ENCODE measurements around the gene PMFBP1.

The PMFBP1 gene

DNA sequence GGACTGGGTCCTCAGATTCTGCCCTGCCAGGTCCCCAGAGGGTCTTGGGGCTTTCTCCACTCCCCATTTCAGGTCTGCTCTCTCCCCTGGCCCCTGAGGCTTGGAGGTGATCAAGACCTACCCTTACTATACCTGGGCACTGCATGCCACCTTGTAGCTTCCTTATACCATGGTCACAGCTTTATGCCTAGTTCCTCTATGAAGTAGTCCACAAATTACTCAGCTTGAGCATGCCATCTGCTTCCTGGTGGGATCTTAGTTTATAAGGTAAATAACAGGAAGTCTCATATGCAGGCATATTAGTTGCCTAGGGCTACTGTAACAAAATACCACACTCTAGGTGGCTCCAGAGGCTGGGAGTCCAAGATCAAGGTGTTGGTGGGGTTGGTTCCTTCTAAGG is 11.0 kb upstream of the PMFBP1 start:
- no peak for DNase-seq (ENCODE audit: low spot score)

DNA sequence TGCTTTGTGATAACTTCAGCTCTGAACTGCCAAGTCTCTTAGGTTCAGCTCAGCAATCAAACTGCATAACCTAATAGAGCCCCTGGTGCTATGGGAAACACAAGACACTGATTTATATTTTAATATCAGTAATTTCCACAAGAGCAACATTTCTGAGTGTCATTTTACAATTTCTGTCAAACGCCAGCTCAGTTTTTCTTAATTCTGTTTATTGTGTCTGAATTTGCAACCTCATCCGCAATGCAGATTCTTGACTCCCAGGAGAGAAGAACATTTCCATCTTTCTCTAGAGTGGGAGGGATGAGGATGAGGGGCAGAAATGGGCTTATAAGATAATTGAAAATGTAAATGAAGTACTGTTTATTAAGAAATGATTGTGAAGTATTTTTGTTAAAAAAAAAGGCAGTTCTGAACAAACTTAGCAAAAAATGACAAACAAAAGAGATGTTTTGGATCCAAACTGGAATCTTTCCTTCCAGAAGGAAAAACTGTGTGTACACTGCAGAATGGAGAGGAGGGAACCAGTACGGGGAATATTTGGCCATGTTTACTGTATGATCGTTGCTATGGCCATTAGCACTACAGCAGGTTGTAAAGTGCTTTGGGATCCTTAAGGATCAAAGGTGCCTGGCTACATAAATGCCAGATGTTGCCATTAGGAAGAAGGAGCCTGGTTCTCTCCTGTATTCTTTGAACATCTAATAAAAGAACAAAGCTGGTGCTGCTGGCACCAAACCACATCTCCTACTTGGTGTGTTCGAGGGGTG is 7.4 kb upstream of the PMFBP1 start:
- DNase-seq (ENCODE audit: low spot score), result no peak

DNA sequence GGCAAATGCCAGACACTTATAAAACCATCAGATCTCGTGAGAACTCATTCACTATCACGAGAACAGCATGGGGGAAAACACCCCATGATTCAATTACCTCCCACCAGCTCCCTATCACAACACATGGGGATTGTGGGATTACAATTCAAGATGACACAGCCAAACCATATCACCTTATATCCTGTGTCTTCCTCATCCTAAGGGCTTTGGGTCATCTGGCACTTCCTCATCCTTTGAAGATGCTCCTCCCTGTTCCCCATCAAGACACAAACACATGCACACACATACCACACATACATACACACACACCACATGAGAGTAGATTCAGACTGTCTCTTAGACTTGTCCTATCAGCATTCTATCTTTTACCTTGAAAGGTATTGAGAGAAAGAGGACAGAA is 2.8 kb upstream of the PMFBP1 start:
- DNase-seq (ENCODE audit: low spot score), result no peak

DNA sequence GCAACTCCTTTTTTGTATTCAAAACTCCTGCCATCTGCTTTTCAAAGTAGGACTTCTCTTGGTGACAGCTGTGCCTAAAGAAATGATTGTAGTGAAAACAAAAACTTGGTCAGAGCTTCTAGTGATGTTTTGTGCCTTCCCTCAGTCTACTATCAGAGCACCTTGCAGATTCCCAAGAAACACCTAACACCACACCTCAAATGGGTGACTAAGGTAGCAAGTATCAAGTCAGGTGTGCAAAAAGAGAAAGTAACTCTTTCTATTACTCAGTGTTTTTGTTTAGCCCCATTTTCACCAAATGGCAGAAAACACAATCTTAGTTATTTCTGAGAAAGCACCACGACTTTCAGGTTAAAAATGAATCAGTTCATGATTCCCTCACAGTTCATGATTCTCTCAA is 2.0 kb upstream of the PMFBP1 start:
- DNase-seq (ENCODE audit: low spot score), result no peak

DNA sequence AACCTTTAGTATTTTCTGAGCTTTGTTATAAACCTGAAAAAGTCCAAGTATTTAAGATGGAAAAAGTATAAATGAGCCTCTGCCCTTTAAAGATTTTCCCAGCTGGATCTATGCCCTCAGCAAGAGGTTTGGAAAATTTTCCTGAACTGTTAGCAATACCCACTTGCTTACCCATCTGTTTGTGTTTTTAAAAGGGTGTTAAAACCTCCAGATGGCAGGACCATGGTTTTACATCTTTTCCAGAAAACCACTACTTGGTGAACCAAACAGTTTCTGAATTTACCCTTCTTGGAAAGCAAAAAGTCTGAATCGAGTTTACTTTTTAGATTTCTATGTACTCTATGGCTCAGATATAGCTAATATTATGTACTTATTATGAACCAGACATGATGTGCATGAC is 719 bp downstream of the PMFBP1 start:
- no peak for DNase-seq (ENCODE audit: low spot score)

DNA sequence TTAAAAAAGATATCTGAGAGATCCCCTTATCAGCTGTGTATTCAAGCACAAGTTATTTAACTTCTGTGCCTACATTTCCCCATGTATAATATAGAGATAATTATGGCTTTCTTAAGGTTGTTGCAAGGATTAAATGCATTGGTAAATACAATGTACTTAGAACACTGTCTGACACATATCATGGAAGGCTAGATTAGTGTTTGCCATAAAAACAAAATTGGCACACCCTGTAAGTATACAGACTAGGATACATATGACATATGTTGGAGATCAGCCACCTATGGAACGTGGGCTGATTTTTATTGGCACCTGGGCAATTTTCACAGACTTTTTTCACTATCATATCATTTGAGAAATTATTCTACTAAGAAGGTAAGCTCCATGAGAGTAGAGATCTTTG is 2.2 kb downstream of the PMFBP1 start:
- no peak for DNase-seq (ENCODE audit: low spot score)

DNA sequence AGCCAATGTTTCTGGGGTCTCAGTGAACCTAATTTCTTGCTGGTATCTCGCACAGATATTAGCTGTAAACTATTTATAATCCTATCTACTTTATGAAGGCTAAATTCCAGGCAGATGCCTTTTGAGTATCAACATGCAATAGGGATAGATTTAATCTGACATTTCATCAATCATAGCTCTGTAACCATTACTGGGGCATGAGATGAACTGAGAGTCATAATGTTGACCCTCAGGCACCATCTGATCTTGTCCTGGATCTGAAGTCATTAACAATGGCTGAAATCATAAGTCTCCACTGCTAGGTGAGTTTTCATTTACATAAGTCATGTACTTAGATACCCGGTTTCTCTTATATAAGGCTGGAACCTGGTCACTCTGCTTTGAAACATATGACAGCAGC is 3.6 kb downstream of the PMFBP1 start:
- DNase-seq (ENCODE audit: low spot score), result no peak

DNA sequence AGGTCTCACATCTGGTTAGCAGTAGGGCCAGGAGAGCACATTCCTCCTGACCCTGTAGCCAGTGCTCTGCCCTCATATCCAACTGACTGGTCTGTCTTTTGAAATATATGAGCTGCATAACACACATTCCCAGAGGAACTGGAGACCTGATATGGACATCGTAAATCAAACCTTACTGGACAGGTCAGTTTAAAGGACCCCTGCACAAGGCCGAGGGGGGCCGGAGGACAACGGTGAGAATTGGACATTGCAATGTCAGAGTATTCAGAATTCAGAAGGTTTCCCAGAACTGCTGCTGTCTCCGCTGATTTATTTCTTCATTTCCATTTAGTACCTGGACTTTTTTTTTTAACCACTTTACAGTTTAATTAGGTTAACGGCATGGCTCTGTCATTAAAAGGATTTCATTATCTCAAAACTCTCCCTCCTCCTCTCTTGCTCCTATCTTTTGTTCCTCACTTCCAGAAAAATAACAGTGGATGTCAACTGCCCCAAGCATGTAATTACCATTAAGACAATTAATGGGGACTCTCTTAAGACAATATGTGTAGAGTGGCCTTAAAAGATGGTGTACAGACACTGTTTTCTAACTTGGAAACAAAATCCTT is 4.9 kb downstream of the PMFBP1 start:
- DNase-seq (ENCODE audit: low spot score), result no peak

DNA sequence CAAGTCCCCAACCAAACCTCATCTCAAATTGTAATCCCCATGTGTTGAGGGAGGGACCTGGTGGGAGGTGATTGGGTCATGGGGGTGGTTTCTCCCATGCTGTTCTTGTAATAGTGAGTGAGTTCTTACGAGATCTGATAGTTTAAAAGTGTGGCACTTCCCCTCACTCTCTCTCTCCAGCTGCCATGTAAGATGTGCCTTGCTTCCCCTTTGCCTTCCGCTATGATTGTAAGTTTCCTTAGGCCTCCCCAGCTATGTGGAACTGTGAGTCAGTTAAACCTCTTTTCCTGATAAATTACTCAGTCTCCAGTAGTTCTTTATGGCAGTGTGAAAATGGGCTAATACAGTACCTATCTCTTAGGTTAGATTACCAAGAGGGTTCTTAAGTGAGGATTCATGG is 5.8 kb downstream of the PMFBP1 start:
- no peak for DNase-seq (ENCODE audit: low spot score)

DNA sequence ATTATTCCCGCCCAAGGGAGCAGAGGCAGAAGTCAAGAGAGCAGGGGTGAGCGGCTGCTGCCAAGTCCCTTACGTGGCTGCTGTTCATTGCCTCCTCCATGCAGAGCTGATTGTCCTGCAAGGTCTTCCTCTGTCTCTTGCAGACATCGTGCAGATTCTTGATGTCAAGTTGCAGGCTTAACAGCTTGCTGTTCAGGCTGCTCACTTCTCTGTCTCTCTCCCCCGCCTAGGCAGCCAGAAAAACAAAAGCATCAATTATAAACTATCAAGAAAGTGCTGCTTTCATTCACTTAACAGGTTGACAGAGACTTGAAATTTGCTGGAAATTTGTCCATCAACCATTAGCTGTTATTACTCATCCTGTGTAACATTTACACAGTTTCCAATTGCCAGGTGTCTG is 7.3 kb downstream of the PMFBP1 start:
- no peak for DNase-seq (ENCODE audit: low spot score)

DNA sequence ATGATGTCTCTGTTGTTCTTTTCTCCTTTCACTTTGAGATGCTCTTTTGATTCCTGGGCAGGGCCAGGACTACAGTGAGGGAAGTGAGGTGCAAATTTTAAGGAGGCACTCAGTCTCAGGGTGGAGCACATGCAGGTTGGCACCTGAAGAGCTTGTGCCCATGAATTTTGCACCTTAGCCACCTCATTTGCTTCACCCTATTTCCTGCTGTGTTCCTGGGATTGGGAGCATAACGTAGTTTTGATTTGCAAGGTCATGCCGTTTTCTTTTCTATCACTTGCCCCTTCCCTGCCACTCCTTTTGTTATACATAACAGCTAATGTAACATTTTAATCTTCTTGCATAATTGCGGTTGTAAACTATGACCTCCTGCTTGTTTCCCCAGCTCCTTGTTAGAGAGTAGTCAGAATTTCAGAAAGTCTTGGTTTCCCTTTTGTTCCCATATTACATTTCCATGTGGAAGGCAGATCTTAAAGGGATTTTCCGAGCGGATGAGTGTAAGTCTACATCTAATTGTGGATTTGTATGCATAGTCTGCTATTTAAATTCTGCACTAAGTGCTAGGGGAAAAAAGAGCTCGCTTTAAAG is 9.8 kb downstream of the PMFBP1 start:
- no peak for DNase-seq (ENCODE audit: low spot score)

DNA sequence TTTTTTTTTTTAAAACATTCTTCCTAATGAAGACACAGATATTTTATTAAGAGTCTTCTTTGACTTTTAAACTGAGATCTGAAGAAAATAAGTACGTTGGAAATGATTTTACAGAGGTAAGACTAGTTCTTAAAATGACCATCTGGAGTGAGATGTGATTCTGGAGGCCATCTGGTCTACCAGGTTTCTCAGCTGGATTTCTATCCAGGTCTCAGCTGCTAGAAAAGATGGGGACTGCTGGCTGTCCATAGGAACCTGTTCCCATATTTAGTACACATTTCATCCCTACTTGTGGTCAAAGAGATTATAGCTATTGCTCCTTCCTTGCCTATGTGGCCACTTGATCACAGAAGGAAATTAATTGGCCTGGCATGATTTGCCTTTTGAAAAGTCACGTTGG is 12.2 kb downstream of the PMFBP1 start:
- DNase-seq (ENCODE audit: low spot score), result no peak

DNA sequence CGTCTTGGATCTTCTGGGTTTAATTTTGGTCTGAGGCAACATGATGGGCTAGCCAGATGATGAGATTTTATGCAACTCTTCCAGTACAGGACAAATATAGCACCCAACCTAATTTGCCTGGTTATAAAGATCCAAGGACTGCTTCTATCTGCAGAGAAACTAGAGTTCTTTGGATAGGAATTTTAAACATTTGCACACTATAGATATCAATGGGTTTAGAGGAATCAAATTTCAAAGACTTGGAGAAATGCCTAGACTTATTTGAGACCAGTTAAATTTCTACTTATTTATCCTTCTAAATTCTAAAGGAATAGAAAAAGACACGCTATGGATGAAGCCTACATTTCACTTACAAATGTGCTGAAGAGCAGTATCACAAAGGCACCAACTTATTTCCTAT is 12.6 kb downstream of the PMFBP1 start:
- DNase-seq (ENCODE audit: low spot score), result no peak

DNA sequence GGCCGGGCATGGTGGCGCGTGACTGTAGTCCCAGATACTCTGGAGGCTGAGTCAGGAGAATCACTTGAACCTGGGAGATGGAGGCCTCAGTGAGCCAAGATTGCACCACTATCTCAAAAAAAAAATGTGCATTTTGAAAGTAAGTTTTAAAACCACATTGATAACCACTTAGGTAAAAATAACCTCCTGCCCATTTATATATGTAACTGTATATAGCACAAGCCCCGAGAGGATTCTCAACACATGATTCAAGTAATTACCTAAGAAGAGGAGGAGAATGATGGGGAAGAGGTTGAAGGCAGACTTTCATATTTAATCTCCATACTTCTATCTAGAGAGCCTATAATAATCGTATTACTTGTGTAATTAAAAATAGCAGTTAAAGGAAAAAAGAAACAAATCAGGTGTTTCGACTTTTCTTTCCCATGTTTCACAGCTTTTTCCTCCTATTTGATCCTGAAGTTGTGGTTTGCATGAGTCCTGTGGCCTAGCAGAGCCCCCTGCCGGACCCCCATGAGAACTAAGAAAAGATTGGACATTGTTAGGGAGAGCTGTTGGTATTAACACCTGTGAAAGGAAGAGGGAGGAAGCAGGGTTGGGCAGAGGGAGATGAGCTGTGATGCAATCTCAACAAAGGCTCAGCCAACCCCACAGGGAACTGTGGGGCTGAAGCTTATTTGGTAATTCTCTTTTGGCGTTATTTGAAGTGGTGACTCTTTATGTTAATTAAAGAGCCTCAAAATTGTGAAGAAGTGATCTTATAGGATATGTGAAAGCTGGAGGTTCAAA is 22.1 kb downstream of the PMFBP1 start:
- DNase-seq (ENCODE audit: low spot score), result no peak

DNA sequence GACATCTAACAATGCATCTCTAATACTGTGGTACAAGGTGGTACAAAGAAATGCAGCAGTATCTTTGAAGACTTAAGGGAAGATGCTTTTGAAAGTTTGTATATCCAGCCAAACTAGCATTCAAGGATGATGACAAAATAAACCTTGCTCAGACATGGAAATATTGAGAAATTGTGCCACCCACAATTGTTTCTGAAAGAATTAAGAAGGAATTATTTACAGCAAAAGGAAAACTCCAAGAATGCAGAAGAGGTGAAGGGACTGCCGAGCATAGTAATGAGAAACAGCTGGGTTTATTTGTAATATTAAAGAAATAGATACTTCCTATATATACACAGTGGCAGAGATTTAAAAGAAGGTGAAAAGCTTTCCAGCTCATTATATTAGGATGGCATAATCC is 29.5 kb downstream of the PMFBP1 start:
- DNase-seq (ENCODE audit: low spot score), result no peak

DNA sequence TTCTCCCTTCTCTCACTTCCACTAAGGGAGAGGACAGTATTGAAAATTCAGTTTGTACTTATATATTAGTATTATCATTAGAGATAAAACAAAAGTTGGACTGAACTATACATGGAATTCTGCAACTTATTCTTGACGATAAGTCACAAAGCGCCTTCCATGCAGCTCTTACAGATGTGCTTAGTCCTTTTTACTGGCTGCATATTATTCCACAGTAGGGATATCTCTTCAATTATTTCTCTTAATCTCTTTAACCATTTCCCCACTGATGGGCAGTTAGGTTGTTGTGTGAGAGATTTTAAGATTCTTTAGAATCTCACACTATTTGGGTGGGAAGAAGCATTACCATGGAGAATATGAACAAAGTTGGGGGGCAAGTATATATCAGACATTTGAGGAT is 32.0 kb downstream of the PMFBP1 start:
- no peak for DNase-seq (ENCODE audit: low spot score)

DNA sequence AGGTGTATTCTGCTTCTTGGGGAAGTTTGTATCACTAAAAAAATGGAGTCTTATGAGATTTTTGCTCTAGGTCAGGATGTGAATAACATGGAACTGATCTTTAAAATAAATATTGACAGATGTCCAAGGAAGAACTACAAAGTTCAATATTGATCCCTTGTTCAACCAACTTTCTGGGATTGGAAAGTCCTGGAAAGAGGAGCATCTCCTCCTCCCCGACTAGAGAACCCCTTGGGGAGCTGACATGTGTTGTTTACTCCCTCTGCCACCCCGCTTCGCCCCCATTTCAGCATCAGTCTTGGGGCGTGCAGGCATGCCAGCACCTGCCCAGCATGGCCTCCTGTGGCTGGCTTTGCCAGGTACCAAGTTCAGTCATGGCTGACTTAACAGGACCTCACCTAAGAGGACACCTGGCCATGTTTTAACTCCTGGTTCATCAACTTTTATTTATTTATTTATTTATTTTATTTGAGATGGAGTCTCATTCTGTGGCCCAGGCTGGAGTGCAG is 33.8 kb downstream of the PMFBP1 start:
- DNase-seq (ENCODE audit: low spot score), result no peak

DNA sequence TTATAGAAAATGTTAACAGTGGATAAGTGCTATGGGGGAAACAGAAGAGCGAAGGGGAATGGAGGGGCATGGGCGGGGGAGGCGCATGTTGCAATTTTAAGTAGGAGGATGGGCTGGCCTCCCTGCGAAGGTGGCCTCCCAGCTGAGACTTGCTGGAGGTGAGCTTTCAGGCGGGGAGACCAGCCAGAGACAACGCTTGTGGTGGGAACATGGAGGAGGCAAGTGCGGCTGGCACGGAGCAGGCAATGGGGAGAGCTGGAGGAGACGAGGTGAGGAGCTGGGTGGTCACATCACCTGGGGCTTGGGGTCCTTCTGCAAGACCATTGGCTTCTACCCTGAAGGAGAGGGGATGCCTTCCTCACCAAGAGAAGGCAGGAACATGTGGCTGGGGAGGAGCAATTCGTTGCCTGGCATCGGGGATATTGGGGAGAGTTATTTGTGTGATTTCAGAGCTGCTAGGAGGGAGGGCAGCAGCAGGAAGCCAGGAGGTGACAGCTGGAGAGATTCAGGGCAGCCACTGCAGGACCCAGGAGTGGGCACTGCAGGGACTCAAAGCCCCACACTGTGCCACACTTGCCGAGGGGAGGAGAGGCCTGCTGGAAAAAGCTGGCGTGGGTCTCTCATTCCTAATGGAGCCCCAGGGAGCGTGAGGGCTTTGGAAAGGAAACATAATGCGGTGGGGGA is 34.4 kb downstream of the PMFBP1 start:
- DNase-seq (ENCODE audit: low spot score), result no peak

DNA sequence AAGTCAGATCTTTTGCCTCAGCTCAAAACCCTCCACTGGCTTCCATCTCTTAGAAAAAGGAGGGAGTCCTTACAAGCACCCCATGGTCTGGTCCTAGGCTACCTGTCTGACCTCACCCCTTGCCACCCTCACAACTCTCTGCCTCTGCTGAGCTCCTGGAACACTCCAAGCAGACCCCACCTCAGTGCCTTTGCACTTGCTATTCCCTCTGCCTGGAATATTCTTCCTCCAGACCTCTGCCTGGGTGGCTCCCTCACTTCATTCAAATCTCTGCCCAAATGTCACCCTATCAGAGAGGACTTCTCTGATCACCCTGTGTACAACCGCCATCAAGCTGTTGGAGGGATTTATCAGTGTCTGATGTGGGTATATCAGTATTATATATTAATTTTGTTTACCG is 37.4 kb downstream of the PMFBP1 start:
- no peak for DNase-seq (ENCODE audit: low spot score)

DNA sequence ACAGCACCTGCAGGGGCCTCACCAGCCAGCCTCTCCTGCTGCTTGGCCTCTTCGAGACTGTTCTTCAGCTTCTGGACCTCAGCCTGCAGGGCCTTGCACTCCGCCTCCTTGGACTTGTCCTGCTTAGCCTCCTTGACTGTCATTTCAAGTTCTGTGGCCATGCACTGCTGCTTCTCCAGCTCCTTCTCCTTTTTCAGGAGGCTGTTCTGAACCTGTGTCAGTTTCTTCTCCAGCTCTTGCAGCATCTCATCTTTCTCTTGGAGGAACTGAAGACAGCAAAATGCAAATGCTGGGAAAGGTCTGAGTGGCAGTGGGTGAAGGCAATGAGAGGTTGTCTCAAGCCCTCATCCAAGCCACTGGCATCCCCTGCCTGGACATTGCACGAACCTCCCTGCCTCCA is 39.2 kb downstream of the PMFBP1 start:
- DNase-seq (ENCODE audit: low spot score), result no peak

DNA sequence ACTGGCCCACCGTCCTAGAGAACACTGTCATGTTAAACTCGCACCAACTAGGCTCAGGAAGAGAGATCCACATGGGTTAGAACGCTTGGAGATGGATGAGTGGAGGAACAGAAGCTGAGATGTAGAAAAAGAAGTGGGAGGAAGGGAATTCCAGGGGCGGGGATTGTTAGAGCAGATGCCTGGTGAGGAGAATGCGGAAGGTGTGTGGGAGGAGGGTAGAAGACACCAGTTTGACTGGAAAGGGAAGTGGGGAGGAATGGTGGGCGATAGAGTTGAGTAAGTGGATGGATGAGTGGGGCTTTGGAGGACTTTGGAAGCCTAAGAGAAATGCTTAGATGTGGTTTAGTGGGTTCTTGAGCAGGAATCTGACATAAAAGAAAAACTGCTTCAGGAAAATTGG is 40.9 kb downstream of the PMFBP1 start:
- no peak for DNase-seq (ENCODE audit: low spot score)

DNA sequence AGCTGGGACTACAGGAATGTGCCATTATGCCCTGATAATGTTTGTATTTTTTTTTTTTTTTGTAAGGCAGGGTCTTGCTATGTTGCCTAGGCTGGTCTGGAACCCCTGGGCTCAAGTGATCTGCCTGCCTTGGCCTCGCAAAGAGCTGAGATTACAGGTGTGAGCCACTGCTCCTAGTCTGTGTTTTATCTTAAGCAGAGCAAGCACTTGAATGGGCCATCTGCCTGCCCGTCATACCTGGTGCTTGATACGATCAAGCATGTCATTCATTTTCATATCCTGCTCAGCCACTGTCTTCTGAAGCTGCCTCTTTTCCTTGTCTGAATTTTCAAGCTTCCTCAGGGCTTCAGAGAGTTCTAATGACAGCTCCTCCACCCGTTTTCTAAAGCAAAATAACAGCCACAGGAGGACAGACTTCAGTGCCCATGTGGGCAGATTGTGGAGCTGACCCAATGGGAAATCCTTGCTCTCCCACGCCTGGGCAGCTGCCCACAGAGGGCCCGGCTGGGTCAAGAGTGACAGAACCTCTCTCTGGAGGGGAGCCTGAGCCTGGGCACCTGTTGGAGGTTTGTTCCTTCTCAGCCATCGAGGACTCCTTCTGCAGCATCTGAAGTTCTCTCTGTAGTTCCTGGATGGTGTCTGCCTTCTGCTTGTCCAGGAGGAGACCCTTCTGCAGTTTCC is 41.8 kb downstream of the PMFBP1 start:
- DNase-seq (ENCODE audit: low spot score), result no peak
